Natural killer cell (primary cell): ENCODE results near the gene PDE6B. TPM values are rescaled to one million over a fixed set of nuclear protein-coding genes. Genes with fewer than 3 reads are reported as not detected.
A peak's percentile ranks its signal among the peaks of the same experiment; 100 is the strongest.
"Not testable (repeated sequence)": the region's sequence is repeated elsewhere in the genome, so short reads cannot be mapped to it uniquely, and the experiment has no call there.

Experiments
- ATAC-seq, 3 donors: fragments of 150-1000 bp in 2 of 3; fragments of 200-7000 bp in 1 of 3; cut with Tn5 transposase; 1 replicate in 1 of 3; 2 replicates in 2 of 3; pipeline ENCODE4 v1.10.0; 2021; ENCODE audit warnings: mild to moderate bottlenecking in 2 of 3, moderate library complexity in 2 of 3
- DNase-seq, 2 donors: peaks; one replicate each; pipeline versions ENCODE4 v3.0.0 to v3.0.0-alpha.2; 2013 to 2021; ENCODE audit warnings: mixed read lengths in 1 of 2
- H3K27ac ChIP-seq: one replicate; pipeline ENCODE4 v1.5.1; 2013; ENCODE audit warnings: mild to moderate bottlenecking, low read length
- H3K27me3 ChIP-seq: one replicate; pipeline ENCODE4 v1.6.1; 2013; ENCODE audit warnings: low read length; ENCODE audit not compliant: control insufficient read depth, insufficient read depth
- H3K36me3 ChIP-seq: one replicate; pipeline ENCODE4 v1.6.1; 2013; ENCODE audit warnings: low read length; ENCODE audit not compliant: control insufficient read depth, insufficient read depth
- H3K4me1 ChIP-seq: one replicate; pipeline ENCODE4 v1.6.1; 2013; ENCODE audit warnings: low read length; ENCODE audit not compliant: control insufficient read depth, insufficient read depth
- H3K4me3 ChIP-seq: one replicate; pipeline ENCODE4 v1.5.1; 2013; ENCODE audit warnings: low read length
- H3K9me3 ChIP-seq: one replicate; pipeline ENCODE4 v1.6.1; 2013; ENCODE audit warnings: low read length; ENCODE audit not compliant: control insufficient read depth, insufficient read depth
- H3K27ac Mint-ChIP-seq, 2 donors: one replicate each; pipeline ENCODE4 v1.8.0; 2022; ENCODE audit warnings: mild to moderate bottlenecking in 2 of 2, mixed read lengths in 2 of 2, moderate library complexity in 1 of 2
- H3K27me3 Mint-ChIP-seq, 2 donors: one replicate each; pipeline ENCODE4 v1.8.0; 2022; ENCODE audit warnings: low read depth in 2 of 2, mixed read lengths in 2 of 2
- H3K36me3 Mint-ChIP-seq: one replicate; pipeline ENCODE4 v1.8.0; 2022; ENCODE audit warnings: mixed read lengths
- H3K4me1 Mint-ChIP-seq, 2 donors: one replicate each; pipeline ENCODE4 v1.8.0; 2022; ENCODE audit warnings: mixed read lengths in 2 of 2
- H3K4me3 Mint-ChIP-seq: one replicate; pipeline ENCODE4 v1.8.0; 2022; ENCODE audit warnings: mild to moderate bottlenecking, moderate library complexity, mixed read lengths
- H3K9me3 Mint-ChIP-seq, 2 donors: one replicate each; pipeline ENCODE4 v1.8.0; 2022; ENCODE audit warnings: mixed read lengths in 2 of 2
- CTCF ChIP-seq: fragments of 200-600 bp; IDR thresholded peaks from one replicate; pipeline ENCODE4 v1.8.0; 2022; ENCODE audit warnings: antibody characterized with exemption
- WGBS: methylation state at CpG from one replicate; pipeline ENCODE4 v1.1.7; 2013; ENCODE audit warnings: missing lambda C conversion rate; ENCODE audit not compliant: insufficient coverage; 5-methylcytosine and 5-hydroxymethylcytosine counted together
- intact Hi-C: fragments of 100-400 bp; cut with micrococcal nuclease; formaldehyde crosslinking; loops from one replicate; pipeline ENCODE4 v1.14.2; 2022
- total RNA-seq, 4 donors: library from RNA; stranded (reverse); fragments of 120-200 nt in 1 of 4; gene quantifications; one replicate each; pipeline versions ENCODE4 v1.2.3 to v1.2.4, GENCODE V29; 2013 to 2022

The PDE6B gene
- total RNA-seq, 3 donors from 2014 or later (not counting 1 experiment from before 2014, with no cell fraction given), result 15.8 to 18.8 (median 17.2) TPM

- H3K27me3 ChIP-seq, result no peaks in the 10 kb centered on the region
- H3K4me3 ChIP-seq, result no peak overlapping the region
- peaks cover 3 to 9% of the 10 kb centered on the region in 2 donors for H3K27me3 Mint-ChIP-seq
- no peak overlapping the region for H3K27ac ChIP-seq
- WGBS, result 81% methylated on average over 11 of the region's 13 CpGs
- DNase-seq (no peak), ATAC-seq (no peak)
- H3K9me3 Mint-ChIP-seq, result no peaks in the 10 kb centered on the region
- H3K27ac Mint-ChIP-seq, result no peak overlapping the region
- no peaks in the 10 kb centered on the region for H3K4me1 ChIP-seq
- H3K36me3 ChIP-seq, result no peaks in the 10 kb centered on the region
- no peaks in the 10 kb centered on the region for H3K9me3 ChIP-seq
- H3K4me3 Mint-ChIP-seq, result no peak overlapping the region
- intact Hi-C loops, result no loop called here
- no peaks in the 10 kb centered on the region for H3K36me3 Mint-ChIP-seq
- H3K4me1 Mint-ChIP-seq, result no peaks in the 10 kb centered on the region
- no peak for TF ChIP-seq CTCF
These were observed 11.3 kb downstream of the PDE6B start for GRCh38 chr4:636628-637159.

- no peaks in the 10 kb centered on the region for H3K27me3 ChIP-seq
- H3K27ac ChIP-seq, result no peak overlapping the region
- intact Hi-C loops, result no loop called here
- Mint-ChIP-seq H3K27me3 (peaks cover 3 to 9% of the 10 kb centered on the region in 2 donors), H3K36me3 (no peaks in the 10 kb centered on the region), H3K4me1 (no peaks in the 10 kb centered on the region), H3K9me3 (no peaks in the 10 kb centered on the region), H3K4me3 (no peak overlapping the region), H3K27ac (no peak overlapping the region)
- TF ChIP-seq CTCF, result no peak
- ATAC-seq, result no peak
- no peaks in the 10 kb centered on the region for H3K4me1 ChIP-seq
- no peak overlapping the region for H3K4me3 ChIP-seq
- DNase-seq, result no peak
- 76% methylated on average over 30 of the region's 32 CpGs for WGBS
- H3K36me3 ChIP-seq, result no peaks in the 10 kb centered on the region
- no peaks in the 10 kb centered on the region for H3K9me3 ChIP-seq
These were observed 12.3 kb downstream of the PDE6B start for GRCh38 chr4:637536-638280.

GRCh38 chr4:642366-642765 lies 17.0 kb downstream of the PDE6B start:
- H3K27ac ChIP-seq, H3K9me3 Mint-ChIP-seq, H3K4me1 Mint-ChIP-seq, H3K27me3 ChIP-seq, H3K4me1 ChIP-seq, H3K4me3 Mint-ChIP-seq, H3K9me3 ChIP-seq, H3K36me3 Mint-ChIP-seq, H3K4me3 ChIP-seq, H3K36me3 ChIP-seq, DNase-seq, intact Hi-C loops, H3K27ac Mint-ChIP-seq, ATAC-seq: not testable (repeated sequence)
- WGBS, result 88% methylated on average over 5 of the region's 6 CpGs
- H3K27me3 Mint-ChIP-seq, result peaks cover 12 to 26% of the 10 kb centered on the region in 2 donors

- Mint-ChIP-seq H3K27ac (no peak overlapping the region), H3K36me3 (no peaks in the 10 kb centered on the region), H3K9me3 (no peaks in the 10 kb centered on the region), H3K27me3 (peaks cover 9 to 17% of the 10 kb centered on the region in 2 donors), H3K4me3 (no peak overlapping the region), H3K4me1 (no peaks in the 10 kb centered on the region)
- TF ChIP-seq CTCF, result no peak
- WGBS, result 81% methylated on average over 32 of the region's 32 CpGs
- DNase-seq (peak in 1 of 2 donors; percentile 28), ATAC-seq (no peak)
- H3K4me3 ChIP-seq, result no peak overlapping the region
- H3K27me3 ChIP-seq, result peaks cover 2% of the 10 kb centered on the region
- H3K27ac ChIP-seq, result no peak overlapping the region
- H3K4me1 ChIP-seq, result no peaks in the 10 kb centered on the region
- no peaks in the 10 kb centered on the region for H3K36me3 ChIP-seq
- H3K9me3 ChIP-seq, result no peaks in the 10 kb centered on the region
- intact Hi-C loops, result no loop called here
These were observed 21.1 kb downstream of the PDE6B start for GRCh38 chr4:646460-646859.
